ENCODE data around the gene DPM2.

DNA sequence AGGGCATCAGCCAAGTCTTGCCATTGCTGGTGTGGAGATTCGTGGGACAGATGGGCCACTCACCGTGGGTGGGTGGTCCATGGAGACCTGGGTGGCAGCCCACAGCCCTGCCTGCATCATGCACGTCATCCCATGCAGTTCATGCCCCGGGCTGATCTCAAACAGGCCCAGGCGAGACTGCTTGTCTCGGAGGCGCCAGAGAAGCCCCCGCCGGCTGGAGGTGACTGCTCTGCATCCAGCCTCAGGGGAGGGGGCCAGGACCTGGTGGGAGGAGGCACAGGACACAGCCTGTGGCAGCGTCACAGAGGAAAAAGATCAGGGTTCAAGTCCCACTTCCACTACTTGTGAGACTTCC, 8.1 kb downstream of the DPM2 start:
- TF ChIP-seq, protein P1, sequence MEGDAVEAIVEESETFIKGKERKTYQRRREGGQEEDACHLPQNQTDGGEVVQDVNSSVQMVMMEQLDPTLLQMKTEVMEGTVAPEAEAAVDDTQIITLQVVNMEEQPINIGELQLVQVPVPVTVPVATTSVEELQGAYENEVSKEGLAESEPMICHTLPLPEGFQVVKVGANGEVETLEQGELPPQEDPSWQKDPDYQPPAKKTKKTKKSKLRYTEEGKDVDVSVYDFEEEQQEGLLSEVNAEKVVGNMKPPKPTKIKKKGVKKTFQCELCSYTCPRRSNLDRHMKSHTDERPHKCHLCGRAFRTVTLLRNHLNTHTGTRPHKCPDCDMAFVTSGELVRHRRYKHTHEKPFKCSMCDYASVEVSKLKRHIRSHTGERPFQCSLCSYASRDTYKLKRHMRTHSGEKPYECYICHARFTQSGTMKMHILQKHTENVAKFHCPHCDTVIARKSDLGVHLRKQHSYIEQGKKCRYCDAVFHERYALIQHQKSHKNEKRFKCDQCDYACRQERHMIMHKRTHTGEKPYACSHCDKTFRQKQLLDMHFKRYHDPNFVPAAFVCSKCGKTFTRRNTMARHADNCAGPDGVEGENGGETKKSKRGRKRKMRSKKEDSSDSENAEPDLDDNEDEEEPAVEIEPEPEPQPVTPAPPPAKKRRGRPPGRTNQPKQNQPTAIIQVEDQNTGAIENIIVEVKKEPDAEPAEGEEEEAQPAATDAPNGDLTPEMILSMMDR (IDR thresholded peaks at IDR 0.05; ENCODE audit: insufficient read depth, low read length): no peak
- TF ChIP-seq, protein P2, sequence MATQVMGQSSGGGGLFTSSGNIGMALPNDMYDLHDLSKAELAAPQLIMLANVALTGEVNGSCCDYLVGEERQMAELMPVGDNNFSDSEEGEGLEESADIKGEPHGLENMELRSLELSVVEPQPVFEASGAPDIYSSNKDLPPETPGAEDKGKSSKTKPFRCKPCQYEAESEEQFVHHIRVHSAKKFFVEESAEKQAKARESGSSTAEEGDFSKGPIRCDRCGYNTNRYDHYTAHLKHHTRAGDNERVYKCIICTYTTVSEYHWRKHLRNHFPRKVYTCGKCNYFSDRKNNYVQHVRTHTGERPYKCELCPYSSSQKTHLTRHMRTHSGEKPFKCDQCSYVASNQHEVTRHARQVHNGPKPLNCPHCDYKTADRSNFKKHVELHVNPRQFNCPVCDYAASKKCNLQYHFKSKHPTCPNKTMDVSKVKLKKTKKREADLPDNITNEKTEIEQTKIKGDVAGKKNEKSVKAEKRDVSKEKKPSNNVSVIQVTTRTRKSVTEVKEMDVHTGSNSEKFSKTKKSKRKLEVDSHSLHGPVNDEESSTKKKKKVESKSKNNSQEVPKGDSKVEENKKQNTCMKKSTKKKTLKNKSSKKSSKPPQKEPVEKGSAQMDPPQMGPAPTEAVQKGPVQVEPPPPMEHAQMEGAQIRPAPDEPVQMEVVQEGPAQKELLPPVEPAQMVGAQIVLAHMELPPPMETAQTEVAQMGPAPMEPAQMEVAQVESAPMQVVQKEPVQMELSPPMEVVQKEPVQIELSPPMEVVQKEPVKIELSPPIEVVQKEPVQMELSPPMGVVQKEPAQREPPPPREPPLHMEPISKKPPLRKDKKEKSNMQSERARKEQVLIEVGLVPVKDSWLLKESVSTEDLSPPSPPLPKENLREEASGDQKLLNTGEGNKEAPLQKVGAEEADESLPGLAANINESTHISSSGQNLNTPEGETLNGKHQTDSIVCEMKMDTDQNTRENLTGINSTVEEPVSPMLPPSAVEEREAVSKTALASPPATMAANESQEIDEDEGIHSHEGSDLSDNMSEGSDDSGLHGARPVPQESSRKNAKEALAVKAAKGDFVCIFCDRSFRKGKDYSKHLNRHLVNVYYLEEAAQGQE (IDR thresholded peaks at IDR 0.05; ENCODE audit: insufficient replicate concordance, low read depth): no peak
- TF ChIP-seq POLR2AphosphoS5 (IDR thresholded peaks at IDR 0.05; ENCODE audit: low read depth): no peak
- no peak for TF ChIP-seq GABPA (IDR thresholded peaks at IDR 0.05; ENCODE audit: low read depth)
- TF ChIP-seq SPI1 (IDR thresholded peaks at IDR 0.05; ENCODE audit: borderline replicate concordance, low read depth): no peak
